ENCODE data around the gene KLHL22.
"Not testable (repeated sequence)": the region's sequence is repeated elsewhere in the genome, so short reads cannot be mapped to it uniquely, and the experiment has no call there.

KLHL22 gene

DNA sequence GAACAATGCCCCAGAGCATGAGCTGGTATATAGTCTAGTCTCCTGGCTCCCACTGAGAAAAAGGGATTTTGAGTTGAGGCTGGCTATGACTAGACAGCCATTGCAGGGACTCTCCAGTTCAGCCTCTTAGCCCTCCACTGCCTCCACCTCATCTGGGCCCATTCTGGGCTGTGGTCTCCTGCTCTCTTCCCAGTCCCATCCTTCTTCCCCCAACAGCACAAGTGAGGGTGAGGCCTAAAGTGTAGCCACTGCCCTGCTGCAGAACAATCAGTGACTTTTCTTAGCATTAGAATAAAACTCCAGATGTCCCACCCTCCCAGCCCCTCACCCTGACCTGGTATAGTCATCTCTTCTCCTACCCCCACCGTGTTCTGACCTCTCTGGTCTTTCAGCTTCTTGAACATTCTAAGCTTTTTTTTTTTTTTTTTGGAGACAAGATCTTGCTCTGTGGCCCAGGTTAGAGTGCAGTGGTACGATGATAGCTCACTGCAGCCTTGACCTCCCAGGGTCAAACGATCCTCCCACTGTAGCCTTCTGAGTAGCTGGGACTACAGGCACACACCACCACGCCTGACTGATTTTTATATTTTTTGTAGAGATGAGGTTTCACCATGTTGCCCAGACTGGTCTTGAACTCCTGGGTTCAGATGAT, 16.1 kb upstream of the KLHL22 start:
- Histone ChIP-seq H3K36me3 (ENCODE audit: control insufficient read depth in 1 of 2, insufficient read depth in 2 of 2, low read length in 2 of 2) (peaks cover 0 to 23% of the 10 kb centered on the region in 2 donors), H3K4me1 (ENCODE audit: control insufficient read depth in 1 of 2, insufficient read depth in 2 of 2, low read length in 2 of 2) (peaks cover 30 to 36% of the 10 kb centered on the region in 2 donors), H3K27ac (ENCODE audit: low read depth, low read length) (no peak overlapping the region), H3K27me3 (ENCODE audit: control insufficient read depth in 1 of 2, insufficient read depth in 2 of 2, low read length in 2 of 2) (no peaks in the 10 kb centered on the region), H3K9me3 (ENCODE audit: control insufficient read depth in 1 of 2, low read length in 2 of 2) (no peaks in the 10 kb centered on the region), H3K4me3 (ENCODE audit: low read depth in 1 of 2, low read length in 2 of 2) (no peak overlapping the region), H3K9ac (ENCODE audit: low read depth in 1 of 2, low read length in 2 of 2) (no peak overlapping the region)

DNA sequence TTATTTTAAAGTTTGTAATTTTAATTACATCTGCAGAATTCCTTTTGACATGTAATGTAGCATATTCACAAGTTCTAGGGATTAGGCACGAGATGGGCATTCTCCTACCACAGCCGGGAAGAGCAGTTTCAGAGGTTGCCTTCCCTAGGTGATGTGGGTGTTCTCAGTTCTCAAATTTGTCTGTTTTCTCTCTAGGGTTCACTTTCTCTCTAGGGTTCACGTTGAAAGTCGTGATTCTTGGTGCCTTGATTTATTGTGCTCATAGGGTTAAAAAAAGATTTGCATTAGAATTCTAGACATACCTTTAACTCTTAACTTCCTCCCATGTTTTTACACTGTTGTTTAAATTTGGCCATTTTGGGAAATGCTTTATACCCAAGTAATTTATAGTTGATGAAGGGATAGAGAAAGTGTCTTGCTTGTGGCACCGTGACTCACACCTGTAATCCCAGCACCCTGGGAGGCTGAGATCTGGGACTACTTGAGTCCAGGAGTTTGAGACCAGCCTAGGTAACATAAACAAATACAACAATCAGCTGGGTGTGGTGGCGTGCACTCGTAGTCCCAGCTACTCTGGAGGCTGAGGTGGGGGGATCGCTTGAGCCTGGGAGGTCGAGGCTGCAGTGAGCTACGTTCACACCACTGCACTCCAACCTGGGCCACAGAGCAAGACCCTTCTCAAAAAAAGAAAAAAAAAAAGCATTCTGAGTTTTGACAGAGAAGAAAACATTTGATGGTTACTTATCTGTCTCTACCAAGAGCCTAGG, 15.4 kb upstream of the KLHL22 start:
- Histone ChIP-seq H3K9ac (ENCODE audit: low read depth in 1 of 2, low read length in 2 of 2) (no peak overlapping the region), H3K9me3 (ENCODE audit: control insufficient read depth in 1 of 2, low read length in 2 of 2) (no peaks in the 10 kb centered on the region), H3K27me3 (ENCODE audit: control insufficient read depth in 1 of 2, insufficient read depth in 2 of 2, low read length in 2 of 2) (no peaks in the 10 kb centered on the region), H3K36me3 (ENCODE audit: control insufficient read depth in 1 of 2, insufficient read depth in 2 of 2, low read length in 2 of 2) (peaks cover 0 to 19% of the 10 kb centered on the region in 2 donors), H3K4me3 (ENCODE audit: low read depth in 1 of 2, low read length in 2 of 2) (no peak overlapping the region), H3K27ac (ENCODE audit: low read depth, low read length) (no peak overlapping the region), H3K4me1 (ENCODE audit: control insufficient read depth in 1 of 2, insufficient read depth in 2 of 2, low read length in 2 of 2) (peaks cover 30 to 36% of the 10 kb centered on the region in 2 donors)

DNA sequence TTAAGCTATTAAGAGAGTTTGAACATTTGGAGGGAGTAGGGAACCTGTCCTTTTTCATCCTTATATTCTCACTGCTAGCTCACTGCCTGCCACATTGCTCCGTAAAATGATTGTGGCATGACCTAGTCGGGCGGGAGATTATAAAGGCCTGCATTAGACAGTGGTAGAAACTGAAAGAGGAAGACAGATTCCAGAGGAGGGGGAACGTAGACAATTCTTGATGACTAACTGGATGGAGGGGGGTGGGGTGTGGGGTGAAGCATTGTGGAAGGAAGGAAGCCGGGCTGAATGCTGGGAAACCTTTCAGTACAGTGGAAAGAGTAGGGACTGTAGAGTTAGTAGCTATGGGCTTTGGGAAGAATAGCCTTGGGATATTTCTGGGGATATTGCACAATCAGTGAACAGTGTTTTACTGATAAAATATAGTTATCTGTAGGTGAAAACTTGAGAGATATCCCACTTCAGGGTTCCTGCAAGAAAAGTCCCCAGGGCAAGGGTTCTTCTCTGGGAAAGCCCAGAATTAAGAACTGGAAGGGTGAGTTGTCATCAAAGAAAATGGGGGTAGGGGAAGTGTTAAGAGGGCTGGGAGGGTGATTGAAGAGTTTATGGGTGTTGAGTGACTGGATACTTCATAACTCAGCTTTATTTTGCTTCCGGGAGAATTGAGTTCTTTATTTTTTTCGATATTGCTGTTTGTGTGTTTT, 13.9 kb upstream of the KLHL22 start:
- Histone ChIP-seq H3K27ac (ENCODE audit: low read depth, low read length) (peak overlapping the region; percentile 85), H3K4me3 (ENCODE audit: low read depth in 1 of 2, low read length in 2 of 2) (peak overlapping the region; percentile 98), H3K36me3 (ENCODE audit: control insufficient read depth in 1 of 2, insufficient read depth in 2 of 2, low read length in 2 of 2) (peaks cover 0 to 12% of the 10 kb centered on the region in 2 donors), H3K4me1 (ENCODE audit: control insufficient read depth in 1 of 2, insufficient read depth in 2 of 2, low read length in 2 of 2) (peaks cover 30 to 36% of the 10 kb centered on the region in 2 donors), H3K27me3 (ENCODE audit: control insufficient read depth in 1 of 2, insufficient read depth in 2 of 2, low read length in 2 of 2) (no peaks in the 10 kb centered on the region), H3K9me3 (ENCODE audit: control insufficient read depth in 1 of 2, low read length in 2 of 2) (no peaks in the 10 kb centered on the region), H3K9ac (ENCODE audit: low read depth in 1 of 2, low read length in 2 of 2) (peak overlapping the region; percentile 83 to 95)

DNA sequence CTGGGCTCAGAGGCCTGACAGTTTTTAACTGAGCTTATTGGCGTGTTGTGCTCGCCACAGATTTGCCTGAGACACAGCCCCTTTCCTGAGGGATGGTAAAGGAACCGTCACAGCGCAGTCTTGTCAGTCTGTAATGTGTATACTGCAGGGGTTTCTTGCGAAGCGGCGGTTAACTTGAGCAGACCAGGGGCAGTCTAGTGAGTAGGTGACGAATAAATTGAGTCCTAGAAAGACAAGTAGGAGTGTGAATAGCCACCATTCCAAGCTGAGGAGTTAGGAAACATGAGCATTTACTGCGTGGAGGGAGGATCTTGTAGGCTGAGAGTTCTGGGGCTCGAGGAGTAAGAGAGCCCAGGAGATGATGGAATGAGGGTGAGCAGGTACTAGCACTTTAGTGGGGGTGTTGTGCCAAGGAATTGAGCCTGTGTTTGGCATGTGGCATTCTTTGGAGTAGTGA, 13.2 kb upstream of the KLHL22 start:
- H3K4me3 ChIP-seq (ENCODE audit: low read depth in 1 of 2, low read length in 2 of 2) = peak overlapping the region; percentile 98
- H3K4me1 ChIP-seq (ENCODE audit: control insufficient read depth in 1 of 2, insufficient read depth in 2 of 2, low read length in 2 of 2) = peaks cover 36 to 43% of the 10 kb centered on the region in 2 donors
- no peaks in the 10 kb centered on the region for H3K27me3 ChIP-seq (ENCODE audit: control insufficient read depth in 1 of 2, insufficient read depth in 2 of 2, low read length in 2 of 2)
- peak overlapping the region; percentile 85 for H3K27ac ChIP-seq (ENCODE audit: low read depth, low read length)
- H3K9ac ChIP-seq (ENCODE audit: low read depth in 1 of 2, low read length in 2 of 2) = peak overlapping the region; percentile 83 to 95
- peaks cover 0 to 6% of the 10 kb centered on the region in 2 donors for H3K36me3 ChIP-seq (ENCODE audit: control insufficient read depth in 1 of 2, insufficient read depth in 2 of 2, low read length in 2 of 2)
- no peaks in the 10 kb centered on the region for H3K9me3 ChIP-seq (ENCODE audit: control insufficient read depth in 1 of 2, low read length in 2 of 2)

DNA sequence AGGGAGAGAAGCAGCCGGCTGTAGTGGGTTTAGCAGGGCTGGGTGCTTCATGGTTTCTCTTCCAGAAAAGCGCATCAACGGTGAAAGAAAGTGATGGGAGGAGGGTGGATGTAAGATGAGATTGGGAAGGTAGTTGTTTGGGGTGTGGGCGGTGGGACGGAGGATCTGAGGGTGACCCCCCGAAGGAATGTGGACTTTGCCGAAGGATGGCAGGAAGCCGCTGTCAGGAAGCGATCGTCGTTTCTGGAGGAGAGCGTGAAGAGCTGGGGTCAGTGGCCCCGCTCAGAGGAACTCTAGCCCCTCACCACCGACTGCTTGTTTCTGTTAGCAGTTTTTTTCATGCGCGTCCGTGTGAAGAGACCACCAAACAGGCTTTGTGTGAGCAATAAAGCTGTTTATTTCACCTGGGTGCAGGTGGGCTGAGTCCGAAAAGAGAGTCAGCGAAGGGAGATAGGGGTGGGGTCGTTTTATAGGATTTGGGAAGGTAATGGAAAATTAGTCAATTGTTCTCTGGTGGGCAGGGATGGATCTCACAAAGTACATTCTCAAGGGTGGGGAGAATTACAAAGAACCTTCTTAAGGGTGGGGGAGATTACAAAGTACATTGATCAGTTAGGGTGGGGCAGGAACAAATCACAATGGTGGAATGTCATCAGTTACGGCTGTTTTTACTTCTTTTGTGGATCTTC, 12.6 kb upstream of the KLHL22 start:
- not testable (repeated sequence) for H3K36me3 ChIP-seq (ENCODE audit: control insufficient read depth in 1 of 2, insufficient read depth in 2 of 2, low read length in 2 of 2); H3K9me3 ChIP-seq (ENCODE audit: control insufficient read depth in 1 of 2, low read length in 2 of 2); H3K27me3 ChIP-seq (ENCODE audit: control insufficient read depth in 1 of 2, insufficient read depth in 2 of 2, low read length in 2 of 2)
- Histone ChIP-seq H3K4me3 (ENCODE audit: low read depth in 1 of 2, low read length in 2 of 2) (peak overlapping the region; percentile 98), H3K27ac (ENCODE audit: low read depth, low read length) (peak overlapping the region; percentile 93), H3K9ac (ENCODE audit: low read depth in 1 of 2, low read length in 2 of 2) (peak overlapping the region; percentile 85 to 95), H3K4me1 (ENCODE audit: control insufficient read depth in 1 of 2, insufficient read depth in 2 of 2, low read length in 2 of 2) (peaks cover 39 to 47% of the 10 kb centered on the region in 2 donors)

DNA sequence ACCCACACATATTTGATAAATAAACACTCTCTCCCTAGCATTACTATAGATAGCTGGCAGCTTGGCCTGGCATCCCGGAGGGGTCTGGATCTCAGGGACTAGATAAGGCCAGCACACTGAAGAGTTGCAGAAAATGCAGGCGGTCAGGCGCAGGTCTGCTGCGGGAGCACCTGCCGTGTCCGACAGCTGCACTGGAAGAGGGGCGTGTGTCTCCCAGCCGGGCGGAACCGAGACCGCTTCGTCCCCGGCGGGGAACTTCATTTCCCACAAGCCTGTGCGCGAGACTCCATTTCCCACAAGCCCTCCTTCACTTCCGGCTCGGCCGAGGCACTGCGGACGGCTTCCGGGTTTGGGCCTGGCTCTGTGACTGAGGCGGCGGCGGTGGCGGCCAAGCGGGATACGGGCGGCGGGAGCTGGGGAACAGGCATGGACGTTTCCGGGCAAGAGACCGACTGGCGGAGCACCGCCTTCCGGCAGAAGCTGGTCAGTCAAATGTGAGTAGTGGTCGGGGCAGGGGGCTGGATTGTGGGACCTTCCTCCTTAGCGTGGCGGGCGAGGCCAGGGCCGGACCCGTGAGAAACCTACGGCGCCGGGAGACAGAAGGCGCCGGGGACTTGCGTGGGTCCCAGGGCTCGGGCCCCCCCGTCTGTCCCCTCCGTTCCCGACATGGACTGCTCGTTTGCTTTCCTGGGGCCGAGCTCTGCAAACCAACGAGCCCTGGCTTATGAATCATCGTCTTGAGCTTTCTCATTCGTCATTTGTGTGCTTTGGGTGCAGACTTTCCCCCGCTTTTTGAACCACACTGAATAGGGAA, 11.9 kb upstream of the KLHL22 start, which contains the start of gene MED15:
Gene MED15 (plus strand): TSS at position 358 of the 814 bp plus-strand sequence. CDS start 69 bp downstream, at position 427.
- peaks cover 0 to 2% of the 10 kb centered on the region in 2 donors for H3K36me3 ChIP-seq (ENCODE audit: control insufficient read depth in 1 of 2, insufficient read depth in 2 of 2, low read length in 2 of 2)
- peak within 1 kb of the TSS; percentile 85 to 95 for H3K9ac ChIP-seq (ENCODE audit: low read depth in 1 of 2, low read length in 2 of 2)
- no peaks in the 10 kb centered on the region for H3K27me3 ChIP-seq (ENCODE audit: control insufficient read depth in 1 of 2, insufficient read depth in 2 of 2, low read length in 2 of 2)
- peaks cover 39 to 48% of the 10 kb centered on the region in 2 donors for H3K4me1 ChIP-seq (ENCODE audit: control insufficient read depth in 1 of 2, insufficient read depth in 2 of 2, low read length in 2 of 2)
- H3K27ac ChIP-seq (ENCODE audit: low read depth, low read length) = peak within 1 kb of the TSS; percentile 93
- H3K9me3 ChIP-seq (ENCODE audit: control insufficient read depth in 1 of 2, low read length in 2 of 2) = no peaks in the 10 kb centered on the region
- peak within 1 kb of the TSS; percentile 98 for H3K4me3 ChIP-seq (ENCODE audit: low read depth in 1 of 2, low read length in 2 of 2)

DNA sequence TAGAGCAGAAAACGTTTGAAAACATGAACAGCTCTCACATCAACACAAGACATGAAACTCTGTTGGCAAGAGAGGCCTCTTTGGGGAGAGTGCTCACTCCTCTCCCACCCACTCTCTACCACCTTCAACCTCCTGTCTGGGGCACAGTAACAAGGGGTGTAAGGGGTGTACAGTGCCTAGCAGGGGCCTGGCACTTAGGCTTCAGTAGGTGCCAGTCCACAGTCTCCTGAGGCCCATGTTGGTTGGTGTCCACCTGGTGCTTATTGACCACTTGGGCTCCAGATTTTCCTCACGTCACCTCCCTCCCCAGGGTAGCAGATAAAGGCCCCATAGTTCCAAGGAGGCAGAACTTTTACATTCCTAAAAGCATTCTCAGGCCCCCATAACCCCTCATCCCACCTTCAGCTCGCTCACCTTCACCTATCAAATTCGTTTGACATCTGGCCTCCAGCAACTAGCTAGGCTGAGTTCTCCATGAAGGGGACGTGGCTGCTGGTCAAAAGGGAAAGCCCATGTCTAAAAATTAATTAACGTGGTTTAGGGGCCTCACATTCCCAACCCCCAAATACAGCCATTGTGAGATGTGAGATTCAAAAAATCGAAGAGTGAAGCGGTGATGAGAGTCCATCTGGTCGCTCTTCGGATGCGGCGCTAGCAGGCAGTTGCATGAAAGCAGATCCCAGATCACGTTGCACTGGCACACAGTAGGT, 11.1 kb upstream of the KLHL22 start:
- no peak overlapping the region for H3K27ac ChIP-seq (ENCODE audit: low read depth, low read length)
- H3K36me3 ChIP-seq (ENCODE audit: control insufficient read depth in 1 of 2, insufficient read depth in 2 of 2, low read length in 2 of 2) = peaks cover 0 to 2% of the 10 kb centered on the region in 2 donors

DNA sequence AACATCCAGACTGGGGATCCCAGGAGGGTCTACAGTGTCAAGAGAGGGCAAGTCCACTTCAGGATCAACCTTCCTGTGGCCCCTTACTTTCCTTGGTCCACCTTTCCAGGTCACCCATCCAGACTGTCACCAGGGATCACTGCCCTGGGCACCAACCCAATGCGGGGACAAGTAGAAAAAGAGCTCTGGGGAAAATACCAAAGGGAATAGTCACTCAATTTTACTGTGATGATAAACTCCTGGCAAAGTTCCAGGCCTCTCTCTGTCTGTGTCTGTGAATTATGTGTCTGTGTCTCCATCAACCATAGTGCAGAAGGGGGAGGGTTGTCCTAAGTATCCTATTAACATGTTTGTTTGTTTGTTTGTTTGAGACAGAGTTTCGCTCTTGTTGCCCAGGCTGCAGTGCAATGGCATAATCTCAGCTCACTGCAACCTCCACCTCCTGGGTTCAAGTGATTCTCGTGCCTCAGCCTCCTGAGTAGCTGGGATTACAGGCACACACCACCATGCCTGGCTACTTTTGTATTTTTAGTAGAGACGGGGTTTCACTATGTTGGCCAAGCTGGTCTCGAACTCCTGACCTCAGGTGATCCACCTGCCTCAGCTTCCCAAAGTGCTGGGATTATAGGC, 8.8 kb upstream of the KLHL22 start:
- not testable (repeated sequence) for H3K36me3 ChIP-seq (ENCODE audit: control insufficient read depth in 1 of 2, insufficient read depth in 2 of 2, low read length in 2 of 2); H3K27me3 ChIP-seq (ENCODE audit: control insufficient read depth in 1 of 2, insufficient read depth in 2 of 2, low read length in 2 of 2); H3K4me3 ChIP-seq (ENCODE audit: low read depth in 1 of 2, low read length in 2 of 2); H3K27ac ChIP-seq (ENCODE audit: low read depth, low read length); H3K9me3 ChIP-seq (ENCODE audit: control insufficient read depth in 1 of 2, low read length in 2 of 2)
- Histone ChIP-seq H3K4me1 (ENCODE audit: control insufficient read depth in 1 of 2, insufficient read depth in 2 of 2, low read length in 2 of 2) (peaks cover 20 to 25% of the 10 kb centered on the region in 2 donors), H3K9ac (ENCODE audit: low read depth in 1 of 2, low read length in 2 of 2) (peak overlapping the region in 1 of 2 donors; percentile 18)

More for the DNA sequence above, 11.1 kb upstream of the KLHL22 start:
- Histone ChIP-seq H3K9ac (ENCODE audit: low read depth in 1 of 2, low read length in 2 of 2) (peak overlapping the region; percentile 85 to 95), H3K4me1 (ENCODE audit: control insufficient read depth in 1 of 2, insufficient read depth in 2 of 2, low read length in 2 of 2) (peaks cover 39 to 48% of the 10 kb centered on the region in 2 donors), H3K9me3 (ENCODE audit: control insufficient read depth in 1 of 2, low read length in 2 of 2) (no peaks in the 10 kb centered on the region), H3K4me3 (ENCODE audit: low read depth in 1 of 2, low read length in 2 of 2) (peak overlapping the region; percentile 98), H3K27me3 (ENCODE audit: control insufficient read depth in 1 of 2, insufficient read depth in 2 of 2, low read length in 2 of 2) (no peaks in the 10 kb centered on the region)
